NCI-H2107 (cell line): ENCODE measurements around the gene NECTIN1.

ENCODE experiments used
- DNase-seq: peaks from one replicate; lab custom pipeline; 2025; lab: John Stamatoyannopoulos, UW

NECTIN1 gene

DNA sequence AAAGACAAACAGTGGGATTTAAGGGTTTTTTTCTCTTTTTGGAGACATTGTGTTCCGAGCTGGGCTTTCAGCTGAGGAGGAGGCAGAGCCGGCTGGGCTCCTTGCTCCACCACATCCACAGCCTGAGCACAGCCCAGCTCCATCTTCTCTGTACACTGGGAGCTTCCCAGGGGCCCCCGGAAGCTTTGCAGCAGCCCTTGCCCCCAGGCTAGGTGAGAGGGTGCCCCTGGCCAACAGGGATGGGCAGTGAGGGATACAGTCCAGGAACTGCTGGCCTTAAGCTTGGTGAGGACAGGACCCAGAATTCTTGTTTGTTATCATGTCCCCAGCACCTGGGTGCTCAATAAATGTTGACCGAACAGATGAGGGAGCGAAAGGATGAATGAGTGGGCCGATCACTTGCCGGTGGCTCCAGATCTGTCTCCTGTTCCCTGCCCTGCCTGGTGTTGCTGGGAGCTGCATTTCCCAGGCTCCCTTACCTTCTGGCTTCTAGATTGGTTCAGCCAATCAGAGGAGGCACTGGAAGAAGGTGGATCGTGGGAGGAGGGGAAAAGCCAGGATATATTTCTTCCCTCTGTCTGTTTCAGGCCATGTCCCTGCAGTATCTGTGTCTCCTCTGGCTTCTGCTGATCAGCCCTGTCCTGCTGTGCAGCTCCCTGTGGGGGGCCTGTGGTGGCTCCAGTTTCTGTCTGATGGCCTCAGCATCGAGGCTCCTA lies 26.5 kb upstream of the NECTIN1 start:
- DNase-seq = no peak

DNA sequence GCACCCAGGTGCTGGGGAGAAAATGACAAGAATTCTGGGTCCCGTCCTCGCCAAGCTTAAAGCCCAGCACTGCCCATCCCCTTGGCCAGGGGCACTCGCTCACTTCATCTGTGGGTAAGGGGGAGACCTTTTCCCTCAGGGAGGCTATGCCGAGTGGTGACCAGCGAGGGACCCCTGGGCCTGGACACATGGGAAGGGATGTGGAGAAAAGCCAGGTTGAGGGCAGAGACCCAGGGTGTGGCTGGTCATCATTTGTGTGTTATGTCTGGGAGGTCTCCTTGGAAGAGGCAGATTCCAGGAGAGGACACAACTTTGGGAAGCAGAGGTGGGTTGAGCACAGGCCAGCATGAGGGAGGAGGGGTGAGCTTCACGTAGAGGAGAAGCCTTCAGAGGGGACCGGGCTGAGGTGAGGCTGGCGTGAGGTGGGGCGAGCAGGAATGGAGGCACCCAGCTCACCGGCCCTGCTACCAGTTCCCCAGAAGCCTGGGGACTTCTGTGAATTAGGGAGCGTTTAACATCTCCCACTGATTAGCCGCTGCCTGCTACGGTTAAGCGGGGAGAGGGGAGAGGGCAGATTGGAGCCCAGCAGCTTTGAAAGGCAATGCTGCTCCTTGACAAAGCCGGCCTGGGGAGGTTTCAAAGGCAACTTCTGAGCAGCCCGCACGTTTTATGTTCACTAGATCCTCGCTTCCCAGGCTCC lies 25.8 kb upstream of the NECTIN1 start:
- DNase-seq = no peak

DNA sequence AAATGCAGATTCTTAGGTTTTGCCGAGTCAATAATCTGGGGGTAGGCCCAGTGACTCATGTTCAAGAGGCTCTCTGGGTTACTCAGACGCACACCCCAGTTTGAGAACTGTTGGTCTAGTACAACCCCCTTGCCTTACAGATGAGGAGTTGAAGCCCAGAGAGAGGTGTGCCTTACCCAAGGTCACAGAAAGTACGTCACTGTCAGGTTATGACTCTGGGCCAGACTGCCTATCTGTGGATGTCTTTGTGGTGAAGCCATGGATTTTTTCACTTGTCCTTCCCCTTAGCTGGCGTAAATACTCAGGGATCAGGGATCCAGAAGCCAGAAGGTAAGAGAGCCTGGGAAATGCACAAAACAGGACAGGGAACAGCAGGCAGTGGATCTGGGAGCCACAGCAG lies 25.2 kb upstream of the NECTIN1 start:
- no peak for DNase-seq

DNA sequence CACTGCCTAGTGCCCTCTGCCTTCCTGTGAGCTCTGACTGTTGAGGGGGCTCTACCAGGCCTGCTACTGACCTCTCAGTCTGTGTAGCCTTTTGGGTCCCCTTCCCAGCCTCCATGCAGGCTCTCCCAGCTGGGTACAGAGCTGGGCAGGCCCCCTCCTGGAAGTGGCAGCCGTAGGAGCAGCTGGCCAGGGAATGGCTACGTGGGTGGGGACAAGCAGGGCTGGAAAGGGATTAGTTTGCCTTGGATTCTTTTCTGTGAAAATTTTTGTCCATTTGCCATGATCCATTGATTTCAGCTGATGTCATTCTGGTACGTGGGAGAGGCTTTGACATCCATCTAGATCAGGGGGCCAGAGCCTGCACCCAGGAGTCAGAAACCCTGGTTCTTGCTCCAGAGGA lies 23.9 kb upstream of the NECTIN1 start:
- no peak for DNase-seq

DNA sequence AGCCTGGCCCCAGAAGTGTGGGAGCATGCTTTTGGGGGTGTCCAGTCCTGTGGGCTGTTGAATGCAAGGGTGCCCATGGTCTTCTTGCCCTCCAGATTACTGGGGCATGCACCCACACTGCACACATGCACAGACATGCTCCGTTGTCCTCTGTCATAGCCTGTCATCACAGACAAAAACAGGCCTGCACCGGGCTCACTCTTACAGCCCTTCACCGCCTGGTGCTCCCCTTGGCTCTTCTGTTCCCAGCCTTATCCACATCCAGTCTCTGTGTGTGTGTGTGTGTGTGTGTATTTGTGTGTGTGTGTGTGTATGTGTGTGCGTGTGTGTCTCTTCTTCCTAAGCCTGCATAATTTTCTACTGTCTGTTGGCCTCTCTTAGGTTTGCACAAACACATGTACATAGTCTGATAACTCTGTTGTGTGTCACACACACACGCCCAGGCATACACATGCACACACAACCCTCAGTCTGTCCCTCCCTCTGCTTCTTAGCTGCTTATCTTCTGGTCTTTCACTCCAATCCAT lies 23.4 kb upstream of the NECTIN1 start:
- no peak for DNase-seq

DNA sequence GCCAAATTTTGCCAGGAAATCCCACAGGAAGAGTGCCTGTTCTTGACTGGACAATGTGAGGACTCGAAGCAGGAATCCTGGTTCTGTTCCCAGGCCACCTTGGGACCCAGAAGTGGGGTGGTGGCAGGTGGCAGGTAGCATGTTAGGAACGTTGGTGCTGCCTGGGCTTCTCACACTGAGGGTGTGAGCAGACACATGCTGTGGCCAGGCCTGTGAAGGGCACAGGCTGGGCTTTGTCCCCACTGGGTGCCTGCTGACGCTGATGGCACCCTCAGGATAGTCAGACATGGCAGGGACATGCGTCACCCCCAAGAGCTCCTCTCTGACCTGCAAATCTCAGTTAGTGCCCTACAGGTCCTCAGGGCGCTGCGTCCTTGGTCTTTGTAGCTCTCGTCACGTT lies 21.1 kb upstream of the NECTIN1 start:
- DNase-seq = no peak

DNA sequence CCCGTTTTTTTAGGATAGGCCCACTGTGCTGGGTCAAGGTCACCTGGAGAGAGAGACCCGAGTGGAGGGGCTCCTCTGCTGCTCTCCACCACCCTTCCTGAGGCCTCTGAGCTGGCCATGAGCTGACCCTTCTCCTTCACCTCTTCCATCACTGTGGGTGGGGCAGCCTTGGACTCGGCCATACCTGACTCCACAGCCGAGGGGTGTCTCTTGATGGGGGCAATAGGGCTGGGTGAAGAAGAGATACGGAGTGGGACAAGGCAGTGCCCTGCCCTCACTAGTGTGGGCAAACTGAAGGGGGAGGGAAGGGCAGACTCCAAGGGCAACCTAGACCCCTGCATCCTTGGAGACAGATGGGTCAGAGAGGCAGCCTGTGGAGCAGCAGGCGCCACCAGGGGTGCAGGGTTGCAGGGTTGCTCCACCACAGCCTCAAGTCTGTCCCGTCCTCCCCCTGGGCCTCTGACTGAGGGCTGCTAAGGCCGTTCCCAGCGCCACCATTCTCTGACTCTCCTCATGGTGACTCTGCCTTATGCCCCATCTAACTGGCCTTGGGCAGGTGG lies 20.1 kb upstream of the NECTIN1 start:
- DNase-seq = no peak

DNA sequence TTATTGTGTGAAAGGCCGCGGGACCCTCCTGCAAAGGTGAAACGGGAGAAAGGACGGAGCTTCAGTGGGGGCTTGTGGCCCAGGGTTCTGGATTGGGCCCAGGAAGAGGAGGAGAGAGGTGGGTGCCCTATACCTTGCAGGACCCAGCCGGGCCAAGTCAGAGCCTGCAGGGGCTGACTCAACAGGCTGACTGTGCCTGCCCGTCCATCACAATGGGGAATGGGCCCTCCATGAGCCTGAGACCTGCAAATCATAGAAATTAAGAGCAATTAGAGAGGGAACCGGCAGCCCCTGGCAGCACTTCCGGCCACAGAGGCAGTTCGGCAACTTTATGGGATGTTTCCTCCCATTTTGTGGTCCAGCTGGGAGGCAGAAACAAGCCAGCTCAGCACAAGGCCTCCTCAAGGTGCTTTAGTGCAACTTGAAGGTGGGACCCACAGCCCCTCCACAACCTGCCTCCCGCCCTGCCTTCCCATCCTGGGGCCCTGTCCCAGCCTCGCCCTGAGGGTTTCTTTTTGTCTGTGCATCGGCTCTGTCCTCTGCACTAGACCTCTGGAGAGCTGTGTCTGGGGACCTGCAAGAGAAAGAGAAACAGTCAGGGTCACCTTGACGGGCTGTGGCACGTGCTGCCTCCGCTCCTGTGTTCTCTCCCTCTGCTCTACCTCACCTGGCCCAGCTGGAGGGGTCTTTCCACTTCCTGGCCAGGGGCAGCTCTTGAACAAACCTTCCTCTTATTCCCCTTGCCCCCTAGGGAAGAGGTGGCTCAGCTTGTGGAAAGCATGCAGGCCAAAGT lies 19.1 kb upstream of the NECTIN1 start:
- no peak for DNase-seq

DNA sequence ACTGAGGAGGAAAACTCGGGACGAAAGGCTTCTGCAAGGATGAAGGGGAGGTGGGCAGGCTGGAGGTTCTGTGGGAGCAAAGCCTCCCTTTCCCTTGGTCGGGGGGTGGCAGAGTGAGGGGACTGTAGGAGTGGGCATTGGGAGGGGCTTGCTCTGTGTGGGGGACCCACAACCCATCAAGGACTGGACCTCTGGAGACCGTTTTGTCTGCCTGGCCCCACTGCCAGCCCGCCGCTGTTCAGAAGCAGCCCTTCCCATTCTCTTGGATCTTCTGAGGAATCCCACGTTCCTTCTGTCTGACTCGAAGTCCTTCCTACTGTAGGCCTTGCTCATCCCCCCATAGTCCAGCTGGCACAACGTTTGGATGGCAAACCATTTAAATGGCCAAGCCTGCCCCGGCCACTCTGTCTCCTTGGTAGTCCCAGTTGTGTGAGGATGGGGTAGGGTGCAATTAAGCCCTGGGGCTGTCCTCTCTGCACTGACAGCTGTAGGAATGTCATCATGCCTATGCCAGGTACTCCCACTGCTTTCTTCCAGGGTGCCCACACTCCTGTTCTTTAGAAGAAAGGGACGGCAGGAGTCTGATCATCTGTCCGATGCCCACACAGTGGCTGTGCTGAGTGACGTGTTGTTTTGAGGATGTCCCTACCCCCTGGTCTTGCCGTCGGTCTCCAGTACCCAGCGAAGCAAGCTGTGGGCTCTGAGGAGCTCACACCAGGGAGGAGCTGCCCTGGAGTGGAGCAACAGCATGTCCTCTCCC lies 17.0 kb upstream of the NECTIN1 start:
- DNase-seq = no peak

DNA sequence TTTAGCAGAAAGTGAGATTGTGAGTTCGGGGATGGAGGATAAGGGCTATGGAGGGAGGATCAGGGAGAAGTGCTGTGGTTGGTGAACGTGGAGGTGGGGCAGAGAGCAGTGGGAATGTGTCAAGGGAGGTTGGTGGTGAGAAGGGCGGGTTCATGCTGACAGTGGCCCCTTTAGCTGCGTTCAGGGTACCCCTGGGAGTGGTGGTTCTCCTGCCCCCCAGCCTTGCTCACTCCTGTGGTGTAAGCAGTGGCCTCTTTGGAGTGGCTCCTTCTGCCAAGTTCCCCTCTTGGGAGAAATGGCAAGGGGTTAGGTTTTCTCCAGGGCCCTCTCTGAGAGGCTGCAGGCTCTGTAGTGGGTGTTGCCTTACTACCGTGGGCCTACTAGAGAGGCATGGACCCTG lies 16.1 kb upstream of the NECTIN1 start:
- no peak for DNase-seq

DNA sequence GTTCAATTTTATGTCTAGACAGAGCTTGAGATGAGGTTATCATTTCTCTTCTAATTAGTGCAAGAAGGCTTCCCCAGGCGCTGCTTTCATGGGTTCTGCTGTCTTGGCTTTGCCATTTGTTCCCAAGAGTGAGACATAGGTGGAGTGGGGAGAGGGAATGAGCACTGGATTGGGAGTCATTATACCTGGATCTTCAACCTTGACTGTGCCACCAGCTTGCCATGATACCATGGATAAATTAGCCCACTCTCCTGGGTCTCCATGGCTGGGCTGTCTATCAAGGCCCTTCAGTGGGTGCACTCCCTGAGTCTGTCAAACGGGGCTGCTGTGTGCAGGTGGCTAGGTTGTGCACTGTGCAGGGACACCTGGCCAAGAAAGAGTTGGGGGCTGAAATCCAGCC lies 15.6 kb upstream of the NECTIN1 start:
- DNase-seq = no peak

DNA sequence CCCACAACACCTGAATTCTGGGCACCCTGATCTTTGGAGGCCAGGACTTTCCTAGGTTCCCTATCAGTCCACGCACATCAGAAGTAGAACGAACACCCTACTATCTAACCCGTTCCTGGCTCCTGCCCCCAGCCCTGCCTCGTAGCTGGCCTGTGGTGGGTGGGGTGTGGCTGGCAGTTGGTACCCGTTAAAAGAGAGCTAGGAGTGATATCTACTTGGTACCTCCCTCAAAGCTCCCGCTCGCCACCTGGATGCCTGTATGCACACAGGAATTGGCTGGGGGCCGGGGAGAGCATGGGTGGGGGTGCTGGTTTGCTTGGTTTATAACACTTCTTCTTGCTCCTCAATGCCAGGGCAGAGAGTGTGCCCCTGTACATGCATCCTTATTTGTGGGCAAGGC lies 14.0 kb upstream of the NECTIN1 start:
- no peak for DNase-seq

DNA sequence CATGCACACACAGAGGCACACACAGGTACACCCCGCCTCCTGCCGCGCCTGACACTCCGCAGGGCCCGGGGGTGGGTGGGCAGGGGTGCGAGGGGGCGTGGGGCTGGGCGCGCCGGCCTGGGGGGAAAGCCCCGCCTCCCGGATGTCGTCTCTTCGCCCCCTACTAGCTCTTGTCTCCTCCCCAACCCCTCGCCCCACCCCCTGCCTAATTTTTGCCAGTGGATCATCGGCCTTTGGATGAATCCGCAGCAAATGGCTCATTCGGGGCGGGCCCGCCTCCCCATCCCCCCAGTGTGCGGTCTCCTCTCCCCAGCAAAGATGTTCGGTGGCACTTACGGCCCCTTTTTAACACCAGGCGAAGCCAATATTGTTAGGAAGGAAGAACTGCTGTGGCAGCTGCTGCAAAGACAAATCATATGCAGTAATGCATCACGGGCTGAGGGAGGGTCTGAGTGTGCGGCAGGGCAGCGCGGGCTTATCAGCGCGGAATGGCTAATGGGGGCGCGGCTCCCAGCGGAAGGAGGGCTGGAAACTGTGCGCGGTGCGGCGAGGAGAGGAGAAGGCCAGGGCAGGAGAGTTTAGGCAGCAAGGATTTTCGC lies 13.4 kb upstream of the NECTIN1 start:
- DNase-seq = no peak

DNA sequence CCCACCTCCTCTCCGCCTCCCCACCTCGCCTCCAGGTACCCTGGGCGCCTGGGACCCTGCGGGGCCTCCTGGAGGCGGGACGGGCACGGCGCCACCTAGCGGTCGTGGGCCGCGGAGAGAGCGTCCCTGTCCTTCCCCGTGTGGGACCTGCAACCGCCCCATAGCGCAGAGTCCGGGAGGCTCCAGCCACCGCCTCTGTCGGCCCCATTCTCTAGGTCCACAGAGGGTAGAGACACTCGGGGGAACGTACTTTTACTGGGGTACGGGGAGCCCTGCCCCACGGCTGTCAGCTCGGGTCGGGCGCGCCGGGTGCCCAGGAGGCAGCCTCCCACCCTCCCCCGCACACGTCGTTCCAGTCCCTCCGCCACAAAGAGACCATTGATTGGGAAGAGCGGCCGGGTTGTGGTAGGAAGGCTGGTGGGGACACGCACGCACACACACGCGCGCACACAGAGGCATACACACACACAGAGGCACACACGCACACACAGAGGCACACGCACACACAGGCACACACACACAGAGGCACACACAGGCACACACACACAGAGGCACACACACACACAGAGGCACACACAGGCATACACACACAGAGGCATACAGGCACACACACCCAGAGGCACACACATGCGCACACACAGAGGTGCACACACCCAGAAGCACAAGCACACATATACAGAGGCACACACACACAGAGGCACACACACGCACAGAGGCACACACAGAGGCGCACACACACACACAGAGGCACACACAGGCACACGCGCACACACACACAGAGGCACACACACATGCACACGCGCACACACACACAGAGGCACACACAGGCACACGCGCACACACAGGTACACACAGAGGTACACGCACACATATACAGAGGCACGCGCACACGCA lies 12.6 kb upstream of the NECTIN1 start:
- no peak for DNase-seq

DNA sequence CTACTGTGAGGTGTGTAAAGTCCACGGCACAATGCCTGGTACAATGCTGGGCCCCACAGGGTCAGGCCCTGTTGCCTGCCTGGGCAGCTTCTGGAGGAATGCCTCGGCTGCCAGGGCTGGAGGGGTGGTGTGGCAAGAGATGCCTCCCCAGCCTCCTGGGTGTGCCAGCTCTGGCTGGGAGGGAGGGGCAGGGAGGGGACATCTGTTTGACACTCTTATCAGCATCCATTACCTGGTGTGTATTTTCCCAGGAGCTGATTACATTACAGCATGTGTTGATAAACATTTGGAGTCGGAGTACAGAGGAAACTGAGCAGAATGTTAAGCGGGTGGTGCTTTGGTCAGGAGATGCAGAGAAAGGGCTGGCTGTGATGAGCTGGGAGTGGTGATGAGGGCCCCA lies 11.0 kb upstream of the NECTIN1 start:
- DNase-seq = no peak

DNA sequence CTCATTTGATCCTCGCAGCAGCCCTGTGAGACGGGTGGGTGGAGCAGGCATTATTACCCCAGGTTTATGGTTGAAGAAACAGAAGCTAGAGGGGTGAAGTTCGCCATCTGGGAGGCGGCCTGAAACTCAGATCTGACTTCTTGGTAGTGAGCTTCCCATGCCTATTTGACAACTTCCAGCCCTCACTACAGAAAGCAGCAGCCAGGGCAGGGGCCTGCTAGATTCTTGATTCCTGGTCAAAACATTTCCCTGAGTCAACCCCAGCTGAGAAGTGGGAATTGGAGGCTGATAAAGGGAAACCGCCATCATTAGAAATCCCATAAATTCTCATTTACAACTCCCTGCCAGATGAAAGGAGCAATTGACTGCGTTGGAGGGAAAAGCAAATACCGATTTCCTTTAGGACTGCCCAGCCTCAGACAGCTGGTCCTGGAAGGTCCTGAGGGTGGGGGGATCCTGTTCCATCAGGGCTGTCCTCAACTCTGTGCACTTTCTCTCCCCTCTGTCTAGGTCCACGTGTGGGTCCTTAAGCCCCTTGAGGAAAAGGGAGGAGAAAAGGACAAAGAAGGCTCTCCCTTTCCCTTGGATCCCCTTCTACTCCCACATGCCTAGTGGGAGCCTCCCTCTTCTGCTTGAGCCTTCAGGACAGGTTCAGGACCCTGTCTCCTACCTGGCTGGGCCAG lies 10.2 kb upstream of the NECTIN1 start:
- DNase-seq = no peak

DNA sequence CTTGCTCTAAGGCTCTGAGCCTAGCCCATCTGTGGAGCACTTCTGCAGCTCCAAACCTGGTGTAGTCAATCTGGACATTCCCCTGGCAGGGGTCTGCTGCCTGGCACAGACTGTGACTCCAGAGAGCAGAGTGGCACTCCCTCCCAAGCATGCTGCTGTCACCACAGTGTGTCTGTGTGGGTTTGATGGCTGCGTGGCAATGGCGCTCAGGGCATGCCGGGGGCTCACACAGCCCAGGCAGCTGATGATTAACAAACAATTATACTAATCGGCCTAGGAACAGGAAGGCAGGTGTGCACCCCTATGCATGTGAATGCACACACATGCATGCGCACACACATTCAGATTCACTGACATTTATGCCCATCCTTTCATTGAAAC lies 9.0 kb upstream of the NECTIN1 start:
- no peak for DNase-seq

DNA sequence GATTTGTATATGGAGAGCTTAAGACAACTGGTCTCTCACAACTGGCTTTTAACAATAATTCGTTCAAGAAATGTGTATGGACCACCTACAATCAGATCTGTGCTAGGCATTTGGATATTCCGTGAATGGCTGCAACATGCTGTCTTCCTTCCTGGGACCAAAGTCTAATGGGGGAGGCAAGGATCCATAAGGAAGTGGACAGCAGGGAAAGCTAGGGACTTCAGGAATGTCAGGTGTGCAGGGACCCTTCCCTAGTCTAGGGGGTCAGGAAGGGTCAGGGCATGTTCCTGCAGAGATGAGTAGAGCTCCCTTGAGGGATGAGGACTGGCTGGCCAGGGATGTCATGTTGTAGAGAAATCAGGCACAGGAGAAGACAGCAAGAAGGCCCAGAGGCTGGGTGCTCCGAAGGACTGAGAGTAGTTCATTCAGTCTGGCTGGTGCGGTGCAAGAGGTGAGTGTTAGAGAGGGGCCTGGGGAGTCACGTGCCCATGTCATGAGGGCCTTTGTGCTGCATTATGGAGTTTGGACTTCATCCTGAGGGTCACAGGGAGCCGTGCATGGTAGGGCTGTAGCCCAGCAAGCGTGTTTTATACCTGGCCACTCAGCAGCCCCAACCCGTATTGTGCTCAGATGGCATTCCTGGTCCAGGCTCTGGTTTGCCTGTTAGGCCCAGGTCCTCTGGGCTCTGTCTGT lies 8.5 kb upstream of the NECTIN1 start:
- no peak for DNase-seq

DNA sequence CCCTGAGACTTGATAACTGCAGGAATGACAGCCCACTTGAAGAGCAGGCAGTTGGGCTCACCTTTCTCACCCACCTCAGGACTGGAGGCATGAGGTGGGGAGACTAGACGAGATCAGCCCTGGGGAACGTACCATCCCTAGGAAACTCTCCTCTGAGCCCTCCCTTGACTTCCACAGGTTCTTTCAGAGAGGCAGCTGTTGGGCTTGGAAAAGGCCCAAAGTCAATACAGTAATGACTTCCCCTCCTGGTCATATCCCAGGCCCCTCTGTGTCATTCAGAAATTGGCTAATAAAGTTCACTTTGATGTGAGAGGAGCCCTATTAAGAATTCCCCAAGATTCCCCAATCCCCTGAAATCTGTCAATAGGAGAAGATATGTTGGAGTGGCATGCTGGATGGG lies 5.8 kb upstream of the NECTIN1 start:
- DNase-seq = no peak
